Endothelial cell (in vitro differentiated cells): ENCODE measurements around the gene TMC3. TPM values are rescaled to one million over a fixed set of nuclear protein-coding genes. Genes with fewer than 3 reads are reported as not detected.

ENCODE experiments used
- DNase-seq: peaks from one replicate; pipeline ENCODE4 v3.0.0; 2021; ENCODE audit warnings: low spot score
- H3K27ac Mint-ChIP-seq: one replicate; pipeline ENCODE4 v1.8.0; 2021; ENCODE audit warnings: mixed read lengths, inconsistent platforms; ENCODE audit not compliant: unreplicated experiment
- H3K27me3 Mint-ChIP-seq: one replicate; pipeline ENCODE4 v1.8.0; 2021; ENCODE audit warnings: mild to moderate bottlenecking, moderate library complexity, mixed read lengths, inconsistent platforms; ENCODE audit not compliant: unreplicated experiment
- H3K36me3 Mint-ChIP-seq: one replicate; pipeline ENCODE4 v1.8.0; 2021; ENCODE audit warnings: mild to moderate bottlenecking, low read depth, mixed read lengths, inconsistent platforms; ENCODE audit not compliant: unreplicated experiment
- H3K4me1 Mint-ChIP-seq: one replicate; pipeline ENCODE4 v1.8.0; 2021; ENCODE audit warnings: mild to moderate bottlenecking, mixed read lengths, inconsistent platforms; ENCODE audit not compliant: unreplicated experiment
- H3K4me3 Mint-ChIP-seq: one replicate; pipeline ENCODE4 v1.8.0; 2021; ENCODE audit warnings: mild to moderate bottlenecking, mixed read lengths, inconsistent platforms; ENCODE audit not compliant: unreplicated experiment
- H3K9me3 Mint-ChIP-seq: one replicate; pipeline ENCODE4 v1.8.0; 2021; ENCODE audit warnings: mixed read lengths, inconsistent platforms; ENCODE audit not compliant: unreplicated experiment
- CTCF ChIP-seq: fragments of 200-600 bp; sonication (generic); IDR thresholded peaks from one replicate; pipeline ENCODE4 v1.5.0; 2021; ENCODE audit warnings: antibody characterized with exemption; ENCODE audit not compliant: unreplicated experiment
- total RNA-seq: library from RNA; stranded (reverse); fragmentation: NEBNext Ultra II Directional; extraction: Animal tissue kit (Norgen Biotek cat#: 25700); gene quantifications from one replicate; pipeline ENCODE4 v1.2.1, GENCODE V29; 2021; ENCODE audit not compliant: unreplicated experiment

The TMC3 gene
- total RNA-seq, 1 donor from 2014 or later: not detected

GRCh38 chr15:81407176-81407575 is 33.2 kb upstream of the TMC3 start:
- Mint-ChIP-seq H3K9me3 (no peaks in the 10 kb centered on the region), H3K4me1 (peaks cover 9% of the 10 kb centered on the region), H3K36me3 (no peaks in the 10 kb centered on the region), H3K27me3 (no peaks in the 10 kb centered on the region), H3K4me3 (no peak overlapping the region), H3K27ac (no peak overlapping the region)
- TF ChIP-seq CTCF: no peak
- DNase-seq: no peak

GRCh38 chr15:81400640-81401236 is 26.7 kb upstream of the TMC3 start:
- no peaks in the 10 kb centered on the region for H3K4me1 Mint-ChIP-seq
- peak; percentile 22 for DNase-seq
- no peak overlapping the region for H3K27ac Mint-ChIP-seq

GRCh38 chr15:81398910-81399551 is 25.0 kb upstream of the TMC3 start:
- no peak overlapping the region for H3K4me3 Mint-ChIP-seq

More at GRCh38 chr15:81400640-81401236, 26.7 kb upstream of the TMC3 start:
- Mint-ChIP-seq H3K36me3 (no peaks in the 10 kb centered on the region), H3K27me3 (no peaks in the 10 kb centered on the region), H3K9me3 (no peaks in the 10 kb centered on the region), H3K4me3 (no peak overlapping the region)
- peak; percentile 74 for TF ChIP-seq CTCF

GRCh38 chr15:81398456-81398855 is 24.4 kb upstream of the TMC3 start:
- H3K27ac Mint-ChIP-seq: no peak overlapping the region
- TF ChIP-seq CTCF: no peak
- H3K4me1 Mint-ChIP-seq: no peaks in the 10 kb centered on the region
- no peaks in the 10 kb centered on the region for H3K36me3 Mint-ChIP-seq
- no peaks in the 10 kb centered on the region for H3K9me3 Mint-ChIP-seq
- no peak for DNase-seq
- no peak overlapping the region for H3K4me3 Mint-ChIP-seq
- no peaks in the 10 kb centered on the region for H3K27me3 Mint-ChIP-seq

More at GRCh38 chr15:81398910-81399551, 25.0 kb upstream of the TMC3 start:
- no peaks in the 10 kb centered on the region for H3K27me3 Mint-ChIP-seq
- H3K4me1 Mint-ChIP-seq: no peaks in the 10 kb centered on the region
- no peak for TF ChIP-seq CTCF
- DNase-seq: no peak
- no peaks in the 10 kb centered on the region for H3K36me3 Mint-ChIP-seq
- H3K27ac Mint-ChIP-seq: no peak overlapping the region
- H3K9me3 Mint-ChIP-seq: no peaks in the 10 kb centered on the region

GRCh38 chr15:81394603-81395002 is 20.6 kb upstream of the TMC3 start:
- H3K9me3 Mint-ChIP-seq: no peaks in the 10 kb centered on the region
- DNase-seq: no peak
- H3K4me1 Mint-ChIP-seq: no peaks in the 10 kb centered on the region
- TF ChIP-seq CTCF: no peak
- no peaks in the 10 kb centered on the region for H3K27me3 Mint-ChIP-seq
- H3K36me3 Mint-ChIP-seq: no peaks in the 10 kb centered on the region
- no peak overlapping the region for H3K4me3 Mint-ChIP-seq
- no peak overlapping the region for H3K27ac Mint-ChIP-seq
